Fibroblast of the conjunctiva (primary cell): ENCODE measurements around the gene PLPP7.
"Not testable (repeated sequence)": the region's sequence is repeated elsewhere in the genome, so short reads cannot be mapped to it uniquely, and the experiment has no call there.

ENCODE experiments used
- DNase-seq: peaks from one replicate; pipeline ENCODE4 v3.0.0-alpha.2; 2010; ENCODE audit warnings: low read depth

Gene PLPP7

DNA sequence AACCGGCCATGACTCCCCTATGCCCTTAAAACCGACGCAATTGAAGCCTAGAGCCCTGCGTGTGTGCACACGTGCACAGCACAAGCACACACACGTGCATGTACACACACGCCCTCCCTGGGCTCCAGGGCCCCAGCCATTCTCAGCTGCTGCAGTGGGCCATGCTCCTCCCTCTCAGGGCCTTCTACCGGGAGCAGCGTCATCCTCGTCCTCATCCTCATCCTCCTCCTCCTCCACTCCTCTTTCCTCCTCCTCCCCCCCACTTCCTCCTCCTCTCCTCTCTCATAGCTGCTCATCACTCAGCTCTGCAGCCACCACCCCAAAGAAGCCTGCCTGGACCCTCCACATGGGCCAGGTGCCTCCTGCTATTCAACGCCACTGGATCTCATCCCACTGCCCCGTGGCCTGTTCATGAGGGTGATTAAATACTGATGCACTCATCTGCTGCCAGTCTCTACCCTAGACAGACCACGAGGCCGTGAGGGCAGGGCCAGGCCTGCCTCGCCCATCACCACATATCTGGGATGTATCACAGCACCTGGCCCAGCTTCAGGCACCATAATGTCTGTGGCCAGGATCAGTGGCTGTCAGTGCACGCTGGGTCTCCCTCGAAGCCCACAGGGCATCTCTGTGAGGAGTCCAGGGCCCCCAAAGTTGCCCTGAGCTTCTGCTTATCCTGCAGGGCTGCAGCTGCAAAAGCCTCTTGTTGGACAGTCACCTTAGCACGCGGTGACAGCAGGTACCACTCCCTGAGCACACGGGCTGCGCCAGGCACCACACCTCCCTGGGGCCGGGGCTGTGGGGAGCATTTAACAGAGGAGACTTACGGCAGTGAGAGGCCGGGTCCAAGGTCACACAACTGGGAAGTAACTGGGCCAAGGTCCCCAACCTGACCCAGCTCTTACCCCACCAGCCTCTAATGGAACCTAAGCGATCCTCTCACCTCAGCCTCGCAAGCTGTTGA lies 23.0 kb upstream of the PLPP7 start:
- DNase-seq = no peak

DNA sequence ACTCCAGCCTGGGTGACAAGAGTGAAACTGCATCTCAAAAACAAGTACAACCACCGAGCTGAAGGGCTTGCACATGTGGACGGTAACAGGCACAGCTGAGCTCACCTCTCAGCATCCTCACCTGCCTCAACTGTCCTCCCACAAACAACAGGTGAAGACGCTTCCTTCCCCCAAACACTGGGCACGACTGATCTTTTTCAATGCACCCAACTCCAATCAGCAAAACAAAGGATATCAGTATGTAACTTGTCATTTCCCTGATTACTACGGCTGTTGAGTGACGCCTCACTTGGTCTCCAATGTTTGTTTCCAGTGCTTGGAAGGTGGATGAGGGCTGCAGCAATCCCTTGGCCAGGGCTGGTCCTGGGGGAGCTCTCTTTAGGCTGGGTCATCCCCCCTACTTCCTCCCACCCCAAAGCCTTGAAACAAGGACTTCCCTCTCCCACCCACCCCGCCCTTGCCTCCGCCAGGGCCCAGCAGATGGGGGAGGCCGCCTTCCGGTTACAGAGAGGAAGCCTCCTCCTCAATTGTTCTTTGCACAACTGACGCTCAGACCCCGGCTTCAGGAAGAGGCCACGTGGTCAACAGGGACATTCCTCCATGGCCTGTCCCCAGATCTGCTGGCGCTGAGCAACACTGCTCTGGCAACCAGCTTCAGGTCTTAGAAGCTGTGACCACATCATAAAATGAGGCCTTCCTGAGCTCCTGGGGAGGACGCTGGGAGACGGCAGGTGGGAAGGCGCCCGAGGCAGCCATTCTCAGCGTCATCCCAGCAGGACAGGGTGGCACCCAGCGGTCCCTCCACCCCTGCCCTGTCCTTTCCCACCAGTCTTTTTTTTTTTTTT lies 19.1 kb upstream of the PLPP7 start:
- DNase-seq = no peak

GRCh38 chr9:131271016-131271273 lies 18.6 kb upstream of the PLPP7 start:
- not testable (repeated sequence) for DNase-seq

DNA sequence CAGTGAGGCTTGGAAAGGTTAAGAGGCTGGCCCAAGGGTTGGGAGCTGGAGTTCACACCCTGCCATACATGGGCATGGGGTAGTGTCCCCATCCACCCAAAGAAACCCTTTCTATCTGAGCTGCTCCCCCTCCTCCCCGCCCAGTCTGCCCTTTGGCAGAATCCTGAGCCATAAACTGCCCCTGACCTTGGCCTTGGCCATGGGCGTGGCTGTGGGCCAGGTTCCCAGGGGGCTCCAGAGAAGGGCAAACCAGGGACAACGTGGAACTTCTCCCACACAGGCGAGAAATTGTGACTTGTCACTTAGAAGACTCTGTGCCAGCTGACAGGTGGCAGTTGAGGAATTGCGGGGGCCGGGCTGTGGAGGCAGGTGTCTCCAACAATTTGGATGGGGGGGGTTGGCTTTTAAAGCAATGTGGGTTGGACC lies 18.0 kb upstream of the PLPP7 start:
- DNase-seq = no peak

DNA sequence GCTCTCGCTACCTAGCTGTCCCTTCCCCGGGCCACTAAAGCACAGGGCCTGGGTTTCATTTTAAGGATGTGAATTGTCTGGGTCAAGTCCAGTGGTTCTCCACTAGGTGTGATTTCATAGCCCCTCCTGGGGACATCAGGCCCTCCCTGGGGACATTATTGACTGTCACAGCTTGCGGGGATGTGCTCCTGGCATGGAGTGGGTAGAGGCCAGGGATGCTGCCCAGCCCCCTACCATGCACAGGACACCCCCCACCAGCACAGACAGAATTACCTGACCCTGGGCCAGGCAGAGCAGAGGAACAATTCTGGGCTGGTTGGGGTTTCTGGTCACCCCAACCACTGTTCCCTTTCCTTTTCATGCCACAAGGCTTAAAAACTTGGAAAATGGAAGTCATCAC lies 17.3 kb upstream of the PLPP7 start:
- DNase-seq = no peak

GRCh38 chr9:131273146-131273855 lies 16.2 kb upstream of the PLPP7 start:
- DNase-seq = no peak

- no peak for DNase-seq
Measured at GRCh38 chr9:131273856-131274673, 15.5 kb upstream of the PLPP7 start.

DNA sequence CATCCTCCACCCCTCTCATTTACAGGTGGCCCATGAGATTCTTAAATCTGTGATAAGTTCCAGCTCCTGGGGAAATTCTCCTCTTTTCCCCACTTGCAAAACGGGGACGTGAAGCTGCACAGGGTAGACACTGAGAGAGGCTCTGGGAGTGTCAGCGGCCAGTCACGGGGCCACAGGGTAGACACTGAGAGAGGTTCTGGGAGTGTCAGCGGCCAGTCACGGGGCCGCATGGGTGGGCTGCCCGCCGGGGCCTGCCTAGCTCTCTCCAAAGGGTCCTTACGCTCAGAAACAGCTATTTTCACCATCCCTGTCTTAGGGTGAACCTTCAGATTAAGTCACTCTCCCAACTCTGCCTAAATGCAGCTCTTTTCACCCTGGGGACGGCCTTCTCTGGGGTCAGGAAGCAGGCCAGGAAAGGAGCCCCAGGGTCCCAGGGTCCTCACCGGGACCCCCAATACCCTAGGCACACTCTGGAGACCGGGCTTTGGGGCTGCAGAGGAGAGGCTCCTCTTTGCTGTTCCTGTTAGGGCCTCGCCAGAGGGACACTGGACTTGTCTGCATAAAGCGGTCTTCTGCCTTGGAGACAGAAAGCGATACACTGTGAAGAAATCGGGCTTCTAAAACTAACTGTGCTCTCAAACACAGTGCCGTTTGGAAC lies 14.7 kb upstream of the PLPP7 start:
- DNase-seq = no peak

DNA sequence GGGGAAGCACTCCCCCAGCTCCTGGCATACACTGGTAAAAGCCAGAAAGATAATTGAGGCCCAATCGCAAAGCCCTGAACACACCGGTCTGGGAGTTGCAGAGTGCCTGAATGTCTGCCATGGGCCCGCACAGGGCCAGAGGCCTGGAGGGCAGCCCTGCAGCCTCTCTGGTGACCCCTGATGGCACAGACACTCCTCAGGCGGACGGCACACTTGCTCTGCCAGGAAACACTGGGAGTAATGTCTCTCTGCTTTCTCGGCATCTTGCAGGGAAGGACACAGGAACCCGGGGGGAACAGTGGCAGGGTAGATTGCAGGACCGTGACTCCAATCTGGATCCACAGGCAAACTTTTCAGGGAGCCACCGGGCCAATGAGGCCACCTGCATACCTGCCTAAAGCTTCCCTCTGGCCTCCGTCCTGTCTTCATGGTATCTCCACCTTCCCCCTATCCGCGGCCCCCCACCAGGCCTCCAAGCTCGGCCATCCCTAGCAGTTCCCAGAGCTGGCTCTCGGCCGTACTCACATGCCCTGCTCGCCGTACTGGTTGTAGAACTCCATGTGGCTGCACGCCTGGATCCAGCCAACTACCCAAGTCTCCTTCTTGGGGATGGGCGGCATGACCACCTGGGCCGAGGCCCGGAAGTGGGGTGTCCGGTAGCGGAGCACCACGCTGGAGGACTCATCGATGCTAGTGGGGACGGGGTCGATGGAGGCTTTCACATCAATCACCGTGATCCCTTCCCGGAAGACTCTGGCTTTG lies 14.0 kb upstream of the PLPP7 start:
- no peak for DNase-seq

DNA sequence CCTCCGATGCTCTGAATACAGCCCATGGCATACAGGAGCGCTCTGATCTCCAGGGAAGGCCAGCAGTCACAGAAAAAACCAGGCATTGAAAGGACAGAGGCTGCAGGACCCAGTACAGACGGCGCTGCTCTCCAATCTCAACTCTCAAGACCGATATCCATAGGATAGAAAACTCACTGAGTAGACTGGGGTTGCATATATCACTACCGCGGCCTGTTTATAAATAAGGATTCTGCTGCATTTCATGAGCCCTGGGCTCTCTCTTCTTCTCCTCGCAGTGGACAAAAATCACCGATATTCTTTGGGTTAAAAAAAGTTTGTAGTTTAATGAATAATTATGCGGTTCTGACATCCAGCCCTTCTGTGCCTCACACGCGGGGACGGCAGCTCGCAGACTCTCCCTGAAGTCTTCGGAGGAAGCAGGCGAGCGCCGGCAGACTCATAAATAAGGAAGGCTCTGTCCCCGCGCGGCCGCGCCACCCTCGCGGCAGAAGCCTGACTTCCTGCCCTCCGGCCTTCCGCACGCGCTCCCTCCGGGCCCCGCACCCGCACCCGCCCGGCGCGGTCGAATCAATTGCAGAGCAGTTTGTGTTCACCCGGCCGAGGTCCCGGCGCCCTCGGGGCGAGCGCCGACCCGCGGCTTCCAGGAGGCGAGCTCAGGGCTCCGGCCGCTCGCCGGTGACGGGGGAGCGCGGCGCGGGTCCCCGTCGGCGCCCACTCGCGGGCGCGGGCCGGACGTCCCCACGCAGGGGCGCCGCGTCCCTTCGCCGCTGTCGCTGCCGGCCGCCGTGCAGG lies 13.2 kb upstream of the PLPP7 start, which contains the start of gene FAM78A:
Gene FAM78A (minus strand): TSS at position 417 of the 795 bp plus-strand sequence. CDS start 331 bp downstream, at position 86.
- no peak for DNase-seq

GRCh38 chr9:131276891-131277286 lies 12.6 kb upstream of the PLPP7 start:
- no peak for DNase-seq

- no peak for DNase-seq
Measured at GRCh38 chr9:131277287-131277909, 12.1 kb upstream of the PLPP7 start.

DNA sequence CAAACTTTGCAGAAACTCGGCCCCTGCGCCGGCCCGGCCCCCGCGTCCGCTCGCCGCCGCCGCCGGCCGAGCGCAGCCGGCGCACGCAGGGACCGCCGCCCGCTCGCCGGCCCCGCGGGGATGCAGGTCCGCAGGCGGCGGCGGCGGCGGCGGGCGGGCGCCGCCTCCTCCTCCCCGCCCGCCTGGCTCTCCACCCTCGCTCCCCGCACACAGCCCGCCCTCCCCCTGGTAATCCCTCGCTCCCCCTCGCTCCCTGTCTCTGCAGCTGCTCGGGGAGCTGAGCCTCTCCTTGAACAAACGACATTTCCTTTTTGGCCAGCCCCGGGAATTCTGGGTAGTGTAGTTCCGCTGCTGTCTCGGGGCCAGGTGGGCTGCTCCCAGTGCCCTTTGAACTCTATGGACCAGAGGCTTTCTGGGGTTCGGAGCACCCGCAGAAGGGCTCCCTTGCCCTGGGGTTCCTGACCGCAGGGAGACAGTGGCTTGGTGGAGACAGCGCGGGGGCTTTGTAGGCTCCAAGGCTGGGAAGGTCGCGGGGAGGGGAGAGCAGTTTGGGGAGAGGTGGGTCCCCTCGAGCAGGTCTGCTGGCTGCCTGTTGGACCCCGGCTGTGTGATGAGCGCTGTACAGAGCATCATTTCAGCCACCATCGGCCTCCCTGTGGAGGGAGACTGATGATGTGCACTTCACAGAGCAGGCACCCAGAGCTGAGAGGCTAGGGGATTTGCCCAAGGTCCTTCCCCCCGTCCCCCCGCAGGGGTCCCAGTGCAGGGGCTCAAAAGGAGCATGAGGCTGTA lies 11.4 kb upstream of the PLPP7 start:
- DNase-seq = peak; percentile 39

GRCh38 chr9:131278702-131279111 lies 10.8 kb upstream of the PLPP7 start:
- no peak for DNase-seq

DNA sequence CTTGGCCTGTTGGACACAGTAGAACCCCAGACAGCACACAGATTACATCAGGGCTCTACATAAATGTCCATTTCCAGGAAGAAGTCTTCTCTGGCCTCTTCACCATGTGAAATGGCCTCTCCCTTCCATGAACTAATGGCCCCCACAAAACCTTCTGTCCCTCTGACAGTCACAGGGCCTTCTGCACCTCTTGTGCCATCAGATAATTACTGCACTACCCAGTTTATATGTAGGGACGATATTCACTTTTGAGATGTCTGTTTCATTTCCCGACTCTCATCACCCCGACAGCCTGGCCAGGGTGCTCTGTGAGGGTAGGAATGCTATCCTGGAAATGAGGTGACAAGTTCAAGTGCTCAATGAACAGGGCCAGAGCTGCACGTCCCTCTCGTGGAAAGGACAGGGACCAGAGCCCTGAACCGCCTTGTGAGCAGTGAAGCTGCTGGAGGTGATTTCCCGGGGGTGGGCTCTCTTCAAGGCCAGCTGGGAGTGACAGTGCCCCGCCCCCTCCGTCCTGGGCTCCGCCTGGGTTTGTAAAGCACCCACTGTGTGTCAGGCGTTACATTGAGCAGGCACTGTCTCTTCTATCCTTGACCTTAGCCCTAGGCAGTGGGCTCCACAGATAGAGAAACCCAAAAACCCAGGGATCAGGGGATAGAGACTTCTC lies 10.2 kb upstream of the PLPP7 start:
- DNase-seq = no peak

DNA sequence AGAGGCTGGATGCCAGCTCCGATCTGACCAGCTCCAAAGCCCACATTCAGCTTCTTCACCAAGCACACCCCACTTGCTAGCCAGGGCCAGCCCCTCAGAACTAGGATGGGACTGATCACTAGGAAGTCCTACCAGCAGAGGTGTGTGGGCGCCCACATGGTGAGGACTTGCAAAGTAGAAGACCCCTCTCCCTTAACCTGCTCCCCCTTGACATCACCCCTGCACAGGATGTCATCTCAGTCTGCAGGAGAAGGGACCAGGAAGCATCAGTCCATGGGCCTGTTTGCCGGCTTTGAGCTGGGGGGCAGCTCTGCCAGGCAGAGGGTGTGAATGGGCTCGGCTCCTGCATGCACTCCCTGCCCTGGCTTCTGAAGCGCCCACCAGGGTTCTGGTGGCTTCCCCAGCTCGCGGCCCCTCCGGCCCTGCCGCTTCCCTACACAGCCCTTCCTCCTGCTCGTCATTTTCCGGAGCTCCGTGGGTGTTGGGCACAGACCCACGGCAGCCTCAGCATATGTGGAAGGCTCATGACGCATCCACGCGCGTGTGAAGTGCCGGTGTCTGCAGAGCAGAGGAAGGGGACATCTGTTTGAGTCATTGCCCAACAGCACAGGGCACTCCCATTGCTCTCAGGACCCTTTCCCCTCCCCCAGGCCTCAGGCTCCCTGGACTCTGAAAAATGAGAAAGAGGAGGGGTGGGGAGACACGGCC lies 9.5 kb upstream of the PLPP7 start:
- no peak for DNase-seq

GRCh38 chr9:131280660-131281059 lies 8.9 kb upstream of the PLPP7 start:
- DNase-seq = no peak
